ENCODE measurements around the gene CCDC167.

Gene CCDC167

DNA sequence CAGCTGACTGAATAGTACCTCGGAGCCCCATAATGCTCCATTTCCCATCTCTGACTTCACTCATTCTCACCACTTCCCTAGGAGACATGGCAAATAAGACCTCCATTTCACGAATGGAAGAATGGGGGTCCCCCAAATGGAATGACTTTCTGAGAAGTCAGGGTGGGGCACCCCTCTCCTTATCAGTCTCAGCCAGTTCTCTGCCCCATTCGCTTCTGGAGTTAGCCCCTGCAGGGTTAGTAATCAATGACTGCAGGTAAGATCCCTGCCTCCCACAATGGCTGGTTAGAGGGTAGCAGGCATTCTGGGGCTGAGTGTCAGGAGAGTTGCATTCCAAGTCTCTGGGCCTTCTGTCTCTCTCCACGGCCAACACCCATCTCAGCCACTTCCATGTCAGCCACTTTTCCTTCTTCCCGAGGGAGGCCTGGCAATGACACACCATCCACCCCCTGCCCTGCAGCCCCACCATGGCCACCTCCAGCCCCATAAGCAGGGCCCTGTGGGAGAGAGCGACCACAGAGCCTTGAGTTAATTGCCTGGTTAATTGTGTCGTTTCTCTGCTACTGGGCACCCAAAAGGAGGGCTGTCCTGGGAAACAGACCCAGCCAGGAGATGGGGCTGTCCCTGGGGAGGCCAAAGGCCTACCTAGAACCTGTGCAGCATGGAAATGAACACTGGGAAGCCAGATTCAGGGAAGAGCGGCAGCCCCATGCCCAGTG, 13.4 kb downstream of the CCDC167 start:
- no peak for DNase-seq

DNA sequence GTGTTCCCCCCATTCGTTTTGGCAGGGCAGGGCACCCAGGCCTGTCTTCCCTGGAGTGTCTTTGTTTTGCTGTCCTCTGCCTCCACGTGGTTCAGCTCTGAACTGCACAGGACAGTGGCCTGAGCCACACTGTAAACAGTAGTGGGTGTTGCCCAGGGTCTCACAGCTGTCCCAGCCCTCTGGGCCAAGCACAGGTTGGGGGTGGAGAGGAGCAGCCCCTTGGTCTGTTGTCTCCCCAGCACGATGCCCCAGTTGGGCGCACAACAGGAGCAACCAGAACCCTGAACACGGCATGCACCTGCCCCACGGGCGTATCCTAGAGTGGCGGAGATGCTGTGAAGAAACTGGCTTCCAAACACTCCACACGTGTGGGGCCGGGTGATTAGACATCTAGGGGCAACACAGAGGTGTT, 14.4 kb downstream of the CCDC167 start:
- no peak for DNase-seq

DNA sequence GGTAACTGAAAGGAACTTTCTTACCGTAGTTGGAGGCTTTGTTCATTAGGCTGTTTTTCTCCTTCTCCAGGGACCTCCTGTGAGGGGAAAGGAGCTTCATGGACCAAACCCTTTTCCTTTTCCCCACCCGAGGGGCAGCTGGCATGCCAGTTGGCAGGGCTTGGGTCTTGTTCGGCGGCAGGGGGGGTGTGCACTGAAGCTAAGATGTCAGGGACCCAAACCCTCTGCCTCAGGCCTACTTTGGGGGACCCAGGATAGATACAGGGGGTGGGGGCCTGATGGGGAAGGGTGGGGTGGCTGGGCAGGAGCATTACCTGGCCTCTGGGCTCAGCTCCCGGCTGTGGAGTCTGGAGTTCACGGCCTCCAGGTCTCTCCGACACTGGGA, 14.9 kb downstream of the CCDC167 start:
- DNase-seq, result no peak

DNA sequence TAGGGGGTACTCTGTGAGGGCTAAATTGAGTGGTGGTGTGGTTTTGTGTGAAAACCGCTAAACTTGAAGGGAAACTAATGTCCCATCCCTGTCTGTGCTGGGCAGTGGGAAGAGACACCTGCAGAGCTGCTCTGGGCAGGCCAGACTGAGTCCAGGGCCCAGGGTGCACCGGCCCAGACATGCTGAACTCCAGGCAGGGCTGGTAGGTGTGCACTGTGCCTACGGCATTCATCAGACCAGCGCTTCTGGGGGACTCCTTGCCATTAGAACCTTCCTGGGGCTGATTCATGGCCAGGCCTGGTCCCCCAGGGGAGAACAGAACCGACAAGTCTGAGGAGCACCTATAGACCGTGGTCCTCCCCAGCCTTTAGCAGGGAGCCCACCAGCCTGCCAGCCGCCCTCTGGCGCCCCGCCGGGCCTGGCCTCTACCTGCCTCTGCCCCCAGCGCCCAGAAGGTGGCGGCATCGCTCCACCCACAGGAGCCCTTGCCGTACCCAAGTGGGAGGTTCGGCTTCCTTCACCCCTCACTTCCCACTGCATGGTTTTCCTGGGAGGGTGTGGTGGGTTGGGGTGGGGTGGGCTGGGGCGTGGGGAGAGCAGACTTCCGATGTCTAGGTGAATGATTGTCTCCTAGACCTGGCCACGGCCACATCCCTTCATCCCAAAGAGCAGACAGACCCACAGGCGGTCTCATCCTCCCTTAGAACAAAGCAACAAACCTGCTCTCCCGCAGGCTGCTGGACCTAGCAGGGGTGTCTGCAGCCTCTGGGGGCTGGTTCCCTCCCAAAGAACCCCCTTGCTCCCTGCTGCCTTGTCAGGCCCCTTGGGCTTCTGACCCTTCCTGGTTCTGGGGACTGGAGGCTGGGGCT, 15.5 kb downstream of the CCDC167 start:
- peak; percentile 81 for DNase-seq

DNA sequence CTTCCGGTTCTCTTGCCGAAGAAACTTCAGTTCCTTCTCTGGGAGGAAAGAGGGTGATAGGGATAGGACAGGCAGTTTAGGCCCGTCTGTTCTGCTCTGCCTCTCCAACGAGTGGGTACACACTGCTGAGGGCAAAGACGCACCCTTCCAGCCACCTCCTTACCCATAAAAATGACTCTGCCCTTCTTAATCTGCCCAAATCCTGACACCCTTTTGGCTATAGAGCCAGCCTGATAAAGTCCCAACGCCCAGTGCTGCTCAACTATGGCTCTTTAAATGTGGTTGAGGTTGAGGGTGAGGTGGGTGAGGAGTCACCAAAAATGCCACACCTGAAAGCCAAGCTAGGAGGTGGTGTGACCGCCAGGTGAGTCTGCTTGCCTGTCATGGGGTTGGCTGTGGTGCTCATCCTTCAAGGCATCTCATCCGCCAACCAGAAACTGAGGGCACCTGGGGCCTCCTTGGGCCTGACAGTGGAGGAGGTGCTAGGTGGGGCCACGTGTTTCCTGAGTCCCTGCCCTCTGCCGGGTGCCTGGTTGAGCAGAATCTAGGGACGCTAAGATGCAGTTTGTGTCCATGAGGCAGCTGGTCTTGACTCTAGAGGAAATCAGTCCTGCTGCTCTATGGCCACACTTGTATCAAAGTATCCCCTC, 16.3 kb downstream of the CCDC167 start:
- DNase-seq, result no peak

DNA sequence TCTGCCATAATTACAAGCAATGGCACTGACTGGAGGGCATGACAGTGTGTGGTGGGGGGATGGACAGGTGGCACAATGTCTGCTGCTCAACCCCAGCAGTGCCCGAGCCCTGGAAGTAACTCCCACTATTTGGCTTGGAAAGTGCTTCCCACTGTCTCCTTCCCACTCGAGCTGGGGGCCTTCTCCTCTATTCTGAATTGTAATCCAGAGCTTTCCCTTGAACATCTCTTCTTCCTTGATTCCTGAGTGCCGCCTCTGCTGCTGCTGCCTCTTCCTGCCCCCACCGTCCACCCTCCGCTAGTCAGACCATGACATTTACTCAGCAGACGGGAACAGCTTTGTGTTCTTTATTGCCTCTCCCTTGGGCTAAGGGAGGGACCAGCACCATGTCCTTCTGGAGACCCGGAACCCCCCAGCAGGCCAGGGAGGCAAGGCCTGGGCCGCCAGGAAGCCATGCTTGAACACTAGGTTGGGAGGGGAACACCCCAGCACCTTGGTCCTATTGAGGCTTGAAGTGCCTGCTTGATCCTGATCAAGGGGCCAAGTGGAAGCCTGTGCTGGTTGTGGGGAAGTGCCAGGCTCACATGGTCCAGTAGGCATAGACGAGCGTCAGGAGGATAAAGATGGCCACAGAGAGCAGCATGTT, 17.0 kb downstream of the CCDC167 start:
- DNase-seq, result no peak

DNA sequence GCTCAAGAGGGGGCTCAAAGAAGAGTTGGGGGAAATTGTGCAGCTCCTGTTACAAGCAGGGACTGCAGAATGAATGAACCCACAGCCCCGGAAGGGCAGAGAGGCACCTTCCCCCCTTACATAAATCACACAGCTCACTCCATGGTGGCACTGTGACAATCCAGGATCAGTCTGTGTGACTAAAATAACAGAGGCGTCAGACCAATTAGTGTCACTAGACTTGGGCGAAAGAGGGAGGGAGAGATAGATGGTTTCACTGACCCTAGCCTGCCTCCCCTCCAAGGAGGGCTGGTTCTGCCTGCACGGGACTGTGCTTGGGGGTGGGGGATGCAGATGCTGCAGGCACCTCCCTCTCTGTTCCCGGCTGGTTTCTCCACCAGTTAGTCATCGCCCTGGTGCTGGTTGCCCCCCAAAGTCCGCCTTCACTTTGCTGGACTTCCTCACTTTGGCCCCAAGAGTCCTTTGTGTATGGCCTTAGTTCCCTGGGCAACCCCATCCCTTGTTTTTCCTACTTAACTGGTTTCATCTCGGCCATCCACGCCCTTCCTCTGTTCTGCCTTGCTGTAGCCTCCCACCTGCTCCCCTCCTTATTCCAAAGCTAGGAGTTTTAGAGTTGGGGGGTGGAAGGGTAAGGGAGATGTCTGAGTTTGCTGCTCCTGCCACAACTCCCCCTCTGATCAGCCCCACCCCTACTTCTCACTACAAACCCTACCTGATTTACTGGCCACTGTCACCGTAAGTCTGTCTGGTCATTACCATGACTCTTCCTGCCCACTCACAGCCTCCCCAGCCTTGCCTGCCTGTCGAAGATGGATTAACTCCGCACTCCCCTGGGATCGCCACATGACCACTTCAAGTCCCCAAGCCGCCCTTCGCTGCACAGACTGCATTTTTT, 17.7 kb downstream of the CCDC167 start:
- no peak for DNase-seq

DNA sequence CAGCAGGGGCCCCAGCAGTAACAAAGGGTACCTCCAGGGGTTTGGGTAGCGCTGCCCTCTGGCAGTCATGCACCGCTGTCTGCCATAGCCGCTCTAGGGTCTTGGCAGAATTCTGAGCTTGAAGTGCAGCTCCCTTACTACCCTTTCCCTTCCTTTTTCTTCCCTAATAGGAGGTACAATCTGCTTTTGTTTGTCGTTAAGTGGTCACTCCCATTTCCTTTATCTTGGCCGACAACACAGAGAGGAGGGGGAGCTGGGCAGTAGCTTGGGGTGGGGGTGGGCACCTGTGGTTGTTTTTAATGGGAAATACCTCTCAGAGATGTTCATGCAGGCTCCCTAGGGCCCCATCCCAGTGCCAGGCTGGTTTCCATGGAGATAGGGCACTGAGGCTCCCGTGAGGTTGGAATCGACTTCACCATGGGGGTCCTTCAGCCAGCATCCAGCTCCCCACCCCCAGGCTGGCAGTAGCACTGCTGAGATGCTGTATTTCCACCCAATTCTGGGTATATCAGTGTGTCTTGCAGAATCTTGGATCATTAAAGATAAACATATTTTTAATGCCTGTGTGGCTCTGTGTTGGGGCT, 18.6 kb downstream of the CCDC167 start:
- DNase-seq, result no peak

DNA sequence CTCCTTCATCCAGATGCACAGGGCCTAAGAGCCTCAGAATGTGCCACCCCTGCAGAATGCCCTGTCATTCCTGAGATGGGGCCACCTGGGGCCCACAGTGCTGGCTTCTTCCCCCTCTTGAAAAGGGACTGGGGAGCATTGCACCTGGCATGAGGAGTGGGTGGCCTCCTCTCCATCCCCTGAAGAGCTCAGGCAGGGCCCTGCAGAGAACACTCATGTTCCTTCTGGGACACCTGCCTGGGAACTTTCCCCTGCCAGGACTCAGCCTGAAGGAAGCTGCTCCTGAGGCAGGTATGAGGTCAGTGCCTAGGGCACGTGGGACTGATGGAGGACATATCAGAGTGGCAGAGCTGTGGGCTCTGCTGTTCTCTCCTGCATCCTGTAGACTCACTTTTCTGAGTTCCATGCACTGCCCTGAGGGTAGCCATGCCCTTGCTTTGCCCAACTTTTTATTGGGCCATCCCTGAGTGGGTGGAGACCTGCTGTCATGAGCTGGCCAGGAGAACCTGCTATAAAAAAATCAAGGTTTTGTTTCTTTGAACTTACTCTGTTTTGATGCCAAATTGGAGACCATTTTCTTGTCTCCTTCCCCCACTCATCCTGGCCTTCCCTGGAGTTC, 19.5 kb downstream of the CCDC167 start:
- DNase-seq, result no peak

DNA sequence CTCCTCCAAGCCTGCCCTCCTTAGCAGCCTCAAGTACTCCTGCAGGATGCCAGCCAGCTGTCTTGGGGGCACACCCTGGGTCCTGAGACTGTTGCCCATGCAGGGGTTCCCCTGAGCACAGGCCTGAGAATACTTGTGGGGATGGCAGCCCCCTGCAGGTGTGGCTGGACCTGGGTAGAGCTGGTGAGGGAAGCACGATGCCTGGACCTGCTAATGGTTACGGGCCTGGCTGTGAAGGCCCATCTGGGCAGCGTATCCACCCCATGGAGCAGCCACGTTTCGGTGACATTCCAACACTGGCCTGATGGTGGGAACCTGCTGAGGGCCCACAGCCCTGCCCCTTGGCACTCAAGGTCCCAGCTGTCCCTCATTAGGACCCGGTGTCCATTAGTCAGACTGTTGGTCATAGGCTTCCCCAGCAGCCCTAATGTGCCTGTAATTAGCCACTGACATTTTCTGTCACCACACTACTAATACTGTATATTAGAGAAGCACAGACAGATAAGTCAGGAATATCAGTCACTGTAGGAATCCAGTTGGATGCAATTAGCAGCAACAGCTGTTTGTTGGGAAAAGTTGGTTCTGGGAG, 20.3 kb downstream of the CCDC167 start:
- no peak for DNase-seq

DNA sequence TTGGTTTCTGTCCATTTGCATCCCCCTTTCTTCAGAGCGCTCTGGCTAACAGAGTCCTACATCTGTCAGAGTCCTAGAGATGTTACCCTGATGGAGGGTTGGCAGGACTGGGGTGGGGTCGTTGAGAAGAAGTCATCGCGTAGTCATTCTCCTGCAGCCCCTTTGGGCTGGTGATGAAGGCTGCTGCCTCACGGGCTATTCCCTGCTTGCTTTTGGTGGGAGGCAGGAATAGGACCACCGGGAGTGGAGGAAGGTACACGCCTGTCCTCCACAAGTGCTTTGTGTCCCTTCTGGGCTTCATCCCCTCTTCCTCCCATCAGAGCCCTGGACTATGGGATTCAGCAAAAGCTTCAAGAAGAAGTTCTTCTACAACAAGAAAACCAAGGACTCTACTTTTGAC, 20.9 kb downstream of the CCDC167 start:
- DNase-seq, result no peak

DNA sequence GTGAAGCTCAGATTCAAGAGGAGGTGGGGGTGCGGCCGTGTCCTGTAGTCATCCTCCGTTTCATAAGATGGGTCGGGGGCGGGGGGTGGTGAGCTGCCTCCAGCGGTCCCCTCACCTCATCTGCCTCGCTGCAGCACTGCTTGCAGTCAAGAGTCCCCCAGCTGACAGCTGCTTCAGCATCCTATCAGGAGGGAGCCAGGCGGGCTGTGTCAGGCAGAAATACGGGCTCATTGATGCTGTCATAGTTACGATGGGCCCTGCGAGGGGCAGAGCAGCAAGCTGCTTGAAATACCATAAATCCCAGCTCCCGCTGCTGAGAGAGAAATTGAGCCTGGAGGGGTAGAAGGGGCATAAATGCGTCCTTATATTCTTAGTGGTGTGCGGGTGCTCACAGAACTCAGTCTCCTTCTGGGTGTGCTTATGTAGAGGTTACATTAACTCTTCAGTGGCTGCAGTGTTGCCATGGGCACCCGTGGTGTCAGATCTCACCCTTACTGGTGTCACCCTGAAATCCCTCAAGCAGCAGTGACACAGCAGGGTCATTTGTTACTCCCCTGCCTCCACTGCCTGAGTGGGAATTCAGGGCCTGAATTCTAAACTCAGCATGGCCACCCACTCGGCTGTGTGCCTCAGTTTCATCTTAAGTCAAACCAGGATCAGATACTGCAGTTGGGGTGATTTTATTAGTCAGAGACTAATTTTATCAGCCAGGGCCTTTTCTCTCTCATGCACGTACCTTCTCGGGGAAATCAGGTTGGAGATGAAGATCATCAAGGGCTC, 21.8 kb downstream of the CCDC167 start:
- no peak for DNase-seq

DNA sequence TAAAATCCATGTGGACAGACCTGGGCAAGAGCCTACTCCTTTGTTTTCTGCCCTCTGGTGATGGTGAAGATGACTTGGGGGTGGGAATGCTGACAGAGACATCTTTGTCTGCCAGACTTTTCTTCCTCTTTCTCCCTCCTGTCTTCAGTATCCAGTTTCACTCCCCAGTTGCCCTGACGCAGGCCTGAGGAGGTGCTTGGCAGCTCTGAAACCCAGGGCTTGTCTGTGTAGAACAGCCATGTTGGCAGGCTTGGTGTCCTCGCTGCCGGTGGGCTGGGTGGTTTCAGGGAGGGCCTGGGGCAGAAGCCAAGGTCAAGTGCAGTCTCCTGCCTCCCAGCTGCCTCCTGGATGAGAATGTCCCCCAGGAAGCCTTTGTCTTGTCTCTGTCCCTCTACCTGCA, 22.5 kb downstream of the CCDC167 start:
- no peak for DNase-seq

DNA sequence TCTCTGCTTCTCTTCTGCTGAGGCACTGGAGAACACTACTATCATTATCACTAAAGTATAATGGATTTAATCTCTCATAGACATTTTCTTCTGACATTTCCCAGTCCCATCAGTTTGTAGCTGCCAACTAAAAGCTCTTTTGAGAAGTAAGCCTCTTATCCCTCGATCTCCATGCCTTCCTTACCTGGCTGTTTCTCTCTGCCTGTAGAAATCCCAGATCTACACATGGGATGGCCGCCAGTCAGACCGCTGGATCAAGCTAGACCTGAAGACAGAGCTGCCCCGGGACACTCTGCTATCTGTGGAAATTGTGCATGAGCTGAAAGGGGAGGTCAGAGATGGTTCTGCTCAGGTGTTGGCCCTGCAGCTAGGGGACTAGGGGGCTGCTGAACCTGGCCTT, 25.4 kb downstream of the CCDC167 start:
- no peak for DNase-seq

DNA sequence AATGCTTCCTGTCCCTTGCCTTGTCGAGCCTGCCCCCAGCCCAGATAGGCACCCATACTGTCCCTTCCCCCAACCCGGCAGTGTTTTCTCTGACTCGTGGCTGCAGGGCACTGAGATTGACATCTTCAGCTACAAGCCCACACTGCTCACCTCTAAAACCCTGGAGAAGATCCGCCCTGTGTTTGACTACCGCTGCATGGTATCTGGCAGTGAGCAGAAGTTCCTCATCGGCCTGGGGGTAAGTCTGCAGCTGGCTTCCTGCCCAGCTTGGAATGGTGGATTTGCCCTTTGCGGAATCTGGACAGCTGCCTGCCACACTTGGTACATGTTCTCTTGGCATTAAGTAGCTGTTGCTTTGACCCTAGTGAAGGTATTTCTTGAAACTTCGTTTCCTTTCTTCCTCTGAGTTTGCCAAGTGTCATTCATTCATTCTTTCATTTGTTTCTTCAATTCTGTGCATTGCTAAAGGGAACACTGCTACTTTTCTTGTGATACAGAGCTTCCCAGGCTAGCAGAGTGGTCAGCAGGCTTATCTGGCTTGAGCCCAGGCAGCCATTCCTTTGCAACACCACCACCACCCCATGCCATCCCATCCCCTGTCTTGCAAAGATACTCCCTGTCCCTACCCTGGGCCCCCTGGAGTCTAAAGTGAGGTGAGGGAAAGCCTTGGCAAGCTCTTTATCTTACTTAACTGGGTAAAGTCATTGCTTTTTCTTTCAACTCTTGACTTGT, 26.2 kb downstream of the CCDC167 start:
- DNase-seq, result no peak

DNA sequence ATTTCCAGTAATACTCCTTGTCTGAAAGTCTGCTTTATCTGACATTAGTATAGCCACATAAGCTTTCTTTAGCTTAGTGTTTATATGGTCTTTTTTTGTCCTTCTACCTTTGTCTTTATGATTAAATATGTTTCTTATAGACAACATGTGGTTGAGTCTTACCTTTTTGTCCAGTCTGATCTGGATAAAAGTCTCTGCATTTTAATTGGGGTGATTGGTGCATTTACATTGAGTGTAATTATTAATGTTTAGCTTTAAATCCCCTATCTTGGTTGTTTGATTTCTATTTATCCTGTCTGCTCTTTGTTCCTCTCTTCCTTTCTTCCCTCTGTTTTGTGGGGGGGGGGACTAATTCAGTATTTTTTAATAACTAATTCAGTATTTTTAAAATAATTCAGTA, 32.0 kb downstream of the CCDC167 start:
- no peak for DNase-seq

DNA sequence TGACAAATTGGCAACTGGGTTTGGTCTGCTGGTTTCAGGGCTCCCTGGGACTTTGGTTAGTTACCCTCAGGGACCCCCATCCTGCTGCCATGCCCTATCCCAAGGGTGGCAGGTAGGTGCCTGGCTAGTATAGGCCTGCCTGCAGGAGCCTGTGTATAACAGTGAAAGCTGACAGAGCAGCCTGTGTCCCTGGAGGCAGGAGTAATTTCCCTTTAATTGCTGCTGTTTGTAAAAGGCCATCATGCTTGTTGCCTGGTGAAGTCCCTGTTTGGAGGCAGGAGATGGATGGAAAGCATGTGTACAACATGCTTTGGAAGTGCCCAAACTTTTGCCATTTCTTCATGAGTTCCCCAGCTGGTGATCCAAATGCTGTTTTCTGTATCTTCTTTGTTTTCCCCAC, 36.6 kb downstream of the CCDC167 start:
- DNase-seq, result no peak

DNA sequence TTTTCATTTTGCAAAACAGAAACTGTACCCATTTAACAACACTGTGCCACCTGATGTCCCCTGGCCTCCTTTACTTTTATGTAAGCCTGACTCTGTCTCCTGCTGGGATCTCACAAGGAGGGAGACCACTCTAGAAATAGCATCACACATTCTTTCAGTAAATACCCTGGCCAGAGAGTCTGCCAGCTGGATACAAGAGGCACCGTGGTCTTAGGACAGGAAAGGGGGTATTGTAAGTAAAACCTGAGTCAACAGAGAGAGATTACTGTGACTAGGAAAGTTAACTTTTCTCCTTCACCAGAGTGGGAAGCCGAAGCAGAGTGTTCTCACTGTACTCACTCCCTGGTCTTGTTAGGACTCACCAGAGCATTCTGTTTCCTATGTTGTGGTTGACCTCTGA, 38.9 kb downstream of the CCDC167 start:
- no peak for DNase-seq

DNA sequence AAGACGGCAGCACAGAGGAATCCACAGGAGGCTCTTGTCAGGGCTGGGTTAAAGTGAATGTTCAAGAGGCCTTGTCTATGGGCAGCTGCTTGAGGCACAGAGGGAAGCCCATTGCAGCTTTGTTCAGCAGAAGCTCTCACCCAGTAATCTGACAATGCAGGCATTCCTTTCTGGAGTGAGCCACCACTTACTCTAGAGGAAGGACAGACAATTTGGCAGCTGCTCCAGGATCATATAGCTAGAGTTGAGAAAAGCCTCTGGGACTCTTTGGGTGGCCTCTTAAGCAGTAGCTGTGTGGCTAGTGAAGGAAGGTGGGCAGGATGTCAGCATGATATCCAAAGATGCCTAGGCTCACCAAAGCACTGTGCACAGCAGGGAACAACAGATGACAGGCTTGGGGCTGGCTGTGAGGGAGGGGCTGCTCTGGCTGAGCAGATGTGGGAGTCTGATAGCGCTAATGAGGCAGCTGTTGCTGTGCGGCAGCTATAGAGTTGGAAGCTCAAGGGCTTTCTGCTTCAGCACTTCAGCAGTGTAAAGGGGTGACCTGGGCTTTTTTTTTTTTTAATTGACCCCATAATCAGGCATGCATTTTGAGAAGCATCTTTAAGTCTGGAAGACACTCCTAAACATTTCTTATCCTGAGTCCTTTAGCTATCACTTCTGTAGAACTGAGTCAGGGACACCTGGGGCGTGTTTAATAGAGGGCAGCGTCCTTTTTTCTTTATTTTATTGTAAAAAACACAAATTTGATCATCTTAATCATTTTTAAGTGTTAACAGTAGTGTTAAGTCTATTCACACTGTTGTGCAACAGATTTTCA, 39.5 kb downstream of the CCDC167 start:
- no peak for DNase-seq

Measured in CD4-positive, alpha-beta T cell treated with Interleukin-12 subunit alpha and Interleukin-12 subunit beta, for 1 hour (primary cell).